C4-2B (cell line): ENCODE measurements around the gene RIMS1.
"Not testable (repeated sequence)": the region's sequence is repeated elsewhere in the genome, so short reads cannot be mapped to it uniquely, and the experiment has no call there.

Experiments
- H3K27ac ChIP-seq: fragments of 450-650 bp; 2 replicates; pipeline ENCODE4 v1.5.1; 2017
- ZFX ChIP-seq: fragments of 450-650 bp; IDR thresholded peaks from 2 replicates; pipeline ENCODE4 v1.6.1; 2017
- TF ChIP-seq, protein P1 (sequence below): fragments of 450-650 bp; conservative IDR thresholded peaks from 2 replicates; pipeline ENCODE4 v1.5.1; 2017; ENCODE audit warnings: mild to moderate bottlenecking

Gene RIMS1

DNA sequence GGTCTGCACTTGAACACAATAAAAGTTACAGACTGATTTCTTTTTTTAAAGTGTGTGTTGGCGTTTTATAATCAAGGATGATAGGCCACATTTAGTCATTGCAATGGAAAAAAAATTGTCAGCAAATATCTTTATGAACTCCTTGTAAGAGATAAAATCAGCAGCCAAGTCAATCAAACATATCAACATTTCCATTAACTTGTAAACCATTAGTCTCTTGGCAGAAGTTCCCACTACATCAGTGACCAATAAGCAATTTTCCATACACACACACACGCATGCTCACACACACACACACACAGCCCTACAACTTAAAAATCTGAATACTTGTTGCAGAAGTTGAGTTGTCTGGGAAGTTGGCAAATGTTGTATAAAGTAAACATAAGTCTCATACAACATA lies 419.6 kb downstream of the RIMS1 start:
- H3K27ac ChIP-seq = no peak overlapping the region
- no peak for TF ChIP-seq ZFX

DNA sequence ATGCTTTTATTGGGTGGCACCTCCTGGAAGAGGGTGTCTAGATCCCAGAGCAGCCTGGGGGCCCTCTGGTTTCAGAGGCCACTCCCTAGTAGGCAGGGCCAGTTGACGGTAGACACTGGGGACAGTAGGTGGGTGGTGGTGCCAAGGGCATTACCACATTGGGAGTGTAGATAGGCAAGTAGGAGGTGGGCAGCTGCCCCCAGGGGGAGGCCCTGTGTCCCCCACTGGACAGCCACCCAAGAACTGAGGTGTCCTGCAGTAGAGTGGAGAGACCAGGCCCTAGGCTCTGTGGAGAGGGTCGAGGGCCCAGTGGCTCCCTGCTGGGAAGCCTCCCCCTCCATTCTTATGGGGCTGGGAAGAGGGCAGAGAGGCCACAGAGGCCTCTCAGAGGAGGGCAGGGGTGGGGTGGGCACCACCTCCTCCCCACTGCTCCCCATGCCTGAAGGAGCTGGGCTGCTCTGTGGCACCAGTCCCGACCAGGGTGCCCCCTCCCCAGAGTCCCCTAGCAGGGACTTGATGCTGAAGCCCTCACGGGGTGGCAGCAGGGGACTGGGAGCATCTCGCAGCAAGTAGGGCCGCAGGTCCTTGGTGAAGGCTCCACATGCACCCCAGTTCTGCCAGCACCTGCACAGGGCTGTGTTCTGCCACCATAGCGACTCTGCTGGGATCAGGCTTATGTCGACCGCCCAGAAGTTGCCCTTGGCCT lies 430.5 kb downstream of the RIMS1 start:
- TF ChIP-seq, protein P1, sequence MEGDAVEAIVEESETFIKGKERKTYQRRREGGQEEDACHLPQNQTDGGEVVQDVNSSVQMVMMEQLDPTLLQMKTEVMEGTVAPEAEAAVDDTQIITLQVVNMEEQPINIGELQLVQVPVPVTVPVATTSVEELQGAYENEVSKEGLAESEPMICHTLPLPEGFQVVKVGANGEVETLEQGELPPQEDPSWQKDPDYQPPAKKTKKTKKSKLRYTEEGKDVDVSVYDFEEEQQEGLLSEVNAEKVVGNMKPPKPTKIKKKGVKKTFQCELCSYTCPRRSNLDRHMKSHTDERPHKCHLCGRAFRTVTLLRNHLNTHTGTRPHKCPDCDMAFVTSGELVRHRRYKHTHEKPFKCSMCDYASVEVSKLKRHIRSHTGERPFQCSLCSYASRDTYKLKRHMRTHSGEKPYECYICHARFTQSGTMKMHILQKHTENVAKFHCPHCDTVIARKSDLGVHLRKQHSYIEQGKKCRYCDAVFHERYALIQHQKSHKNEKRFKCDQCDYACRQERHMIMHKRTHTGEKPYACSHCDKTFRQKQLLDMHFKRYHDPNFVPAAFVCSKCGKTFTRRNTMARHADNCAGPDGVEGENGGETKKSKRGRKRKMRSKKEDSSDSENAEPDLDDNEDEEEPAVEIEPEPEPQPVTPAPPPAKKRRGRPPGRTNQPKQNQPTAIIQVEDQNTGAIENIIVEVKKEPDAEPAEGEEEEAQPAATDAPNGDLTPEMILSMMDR = no peak
- TF ChIP-seq ZFX = no peak

DNA sequence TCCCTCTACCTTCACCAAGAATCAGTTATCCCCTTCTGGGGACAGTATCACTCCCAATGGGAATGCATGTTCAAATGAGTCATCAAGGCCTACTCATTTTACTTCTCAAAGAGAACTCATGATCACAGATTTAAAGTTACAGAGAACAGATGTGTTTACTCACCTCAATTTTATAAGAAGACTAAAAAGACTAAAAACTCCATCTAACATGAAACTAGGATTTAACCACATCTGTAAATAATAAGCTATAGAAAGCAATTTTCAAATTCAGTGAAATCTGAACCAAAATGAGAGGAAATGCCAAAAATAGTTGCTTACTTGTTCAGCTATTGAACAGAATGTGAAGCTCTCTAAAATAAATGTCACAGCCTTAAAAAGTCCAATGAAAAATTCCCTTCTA lies 435.4 kb downstream of the RIMS1 start:
- TF ChIP-seq ZFX = no peak
- TF ChIP-seq, protein P1 = no peak
- H3K27ac ChIP-seq = no peak overlapping the region

More for the DNA sequence above, 430.5 kb downstream of the RIMS1 start:
- no peak overlapping the region for H3K27ac ChIP-seq

DNA sequence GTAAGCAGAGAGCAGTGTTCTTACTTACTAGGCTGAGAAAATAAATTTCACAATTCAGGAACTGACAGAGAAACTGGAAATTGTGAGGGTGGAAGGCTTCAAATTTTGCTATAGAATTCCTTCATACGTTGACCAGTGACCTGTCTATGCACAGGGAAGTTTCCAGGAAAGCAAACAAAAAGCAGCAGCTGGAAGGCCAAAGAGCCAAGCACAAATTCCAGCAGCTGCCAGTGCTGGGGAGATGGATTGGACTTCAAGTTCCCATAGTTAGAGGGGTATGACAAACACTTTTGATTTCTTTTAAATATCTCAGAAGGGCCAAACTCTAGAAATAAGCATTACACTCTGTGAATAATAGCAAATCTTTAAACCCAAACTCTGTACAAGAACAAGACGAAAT lies 436.4 kb downstream of the RIMS1 start:
- H3K27ac ChIP-seq = no peak overlapping the region
- TF ChIP-seq ZFX = no peak
- TF ChIP-seq, protein P1 = no peak

DNA sequence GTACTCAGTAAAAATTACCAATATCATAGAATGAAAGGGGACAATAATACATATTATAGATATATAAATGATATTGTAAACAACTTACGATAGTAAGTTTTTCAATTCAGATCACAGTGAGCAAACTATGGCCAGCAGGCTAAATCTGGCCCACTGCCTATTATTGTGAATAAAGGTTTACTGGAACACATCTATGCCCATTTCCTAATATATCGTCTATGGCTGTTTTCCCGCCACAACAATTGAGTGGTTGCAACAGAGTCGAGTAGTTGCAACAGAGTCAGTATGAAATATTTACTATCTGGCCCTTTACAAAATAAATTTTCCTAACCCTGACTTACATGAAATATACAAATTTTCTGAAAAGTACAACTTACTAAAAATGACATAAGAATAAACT lies 438.2 kb downstream of the RIMS1 start:
- TF ChIP-seq ZFX = no peak
- TF ChIP-seq, protein P1 = no peak
- no peak overlapping the region for H3K27ac ChIP-seq

DNA sequence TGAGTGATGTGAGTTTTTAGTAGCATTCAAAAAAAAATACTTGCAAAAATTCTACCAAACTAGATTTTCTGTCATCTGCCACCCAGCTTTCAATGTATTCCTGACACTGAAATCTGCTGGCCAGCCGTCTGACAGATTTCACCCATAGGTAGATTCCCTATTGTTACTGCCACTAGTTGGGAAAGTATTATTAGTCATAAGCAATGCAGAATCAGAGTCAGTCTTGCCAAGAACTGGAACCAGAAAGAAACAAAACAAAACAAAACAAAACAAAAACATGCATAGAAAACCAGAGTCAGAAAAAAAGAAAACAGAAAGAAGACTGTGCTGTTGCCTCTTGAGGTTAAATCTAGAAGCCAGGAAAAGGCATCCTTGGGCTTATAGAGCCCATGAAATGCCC lies 442.4 kb downstream of the RIMS1 start:
- TF ChIP-seq, protein P1 = no peak
- no peak for TF ChIP-seq ZFX
- no peak overlapping the region for H3K27ac ChIP-seq

DNA sequence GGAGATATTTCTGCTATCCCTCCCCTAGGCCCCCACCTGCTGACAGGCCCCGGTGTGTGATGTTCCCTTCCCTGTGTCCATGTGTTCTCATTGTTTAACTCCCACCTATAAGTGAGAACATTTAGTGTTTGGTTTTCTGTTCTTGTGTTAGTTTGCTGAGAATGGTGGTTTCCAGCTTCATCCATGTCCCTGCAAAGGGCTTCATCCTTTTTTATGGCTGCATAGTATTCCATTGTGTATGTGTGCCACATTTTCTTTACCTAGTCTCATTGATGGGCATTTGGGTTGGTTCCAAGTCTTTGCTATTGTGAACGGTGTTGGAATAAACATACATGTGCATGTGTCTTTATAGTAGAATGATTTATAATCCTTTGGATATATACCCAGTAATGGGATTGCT lies 448.9 kb downstream of the RIMS1 start:
- not testable (repeated sequence) for H3K27ac ChIP-seq

DNA sequence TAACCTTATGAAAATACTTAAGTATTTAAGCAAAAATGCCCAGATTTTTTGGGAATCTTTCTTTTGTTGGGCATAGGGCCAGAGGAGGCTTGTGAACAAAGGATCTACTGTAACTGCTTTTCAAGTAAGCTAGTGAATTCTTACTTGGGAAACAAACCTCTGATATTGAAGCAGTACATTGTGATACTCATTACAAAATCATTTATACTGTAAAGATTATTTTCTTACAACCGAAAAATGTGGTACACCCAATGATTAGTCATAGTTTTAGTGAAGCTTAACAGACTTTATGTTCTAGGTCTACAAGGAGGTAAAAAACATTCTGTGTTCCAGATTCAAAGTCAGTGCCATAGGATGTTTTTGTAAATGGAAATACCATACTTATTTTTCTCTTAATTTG lies 462.6 kb downstream of the RIMS1 start:
- no peak overlapping the region for H3K27ac ChIP-seq
- TF ChIP-seq, protein P1 = no peak
- TF ChIP-seq ZFX = no peak
